Measurements from ENCODE around the gene ZBTB20.

ZBTB20 gene

DNA sequence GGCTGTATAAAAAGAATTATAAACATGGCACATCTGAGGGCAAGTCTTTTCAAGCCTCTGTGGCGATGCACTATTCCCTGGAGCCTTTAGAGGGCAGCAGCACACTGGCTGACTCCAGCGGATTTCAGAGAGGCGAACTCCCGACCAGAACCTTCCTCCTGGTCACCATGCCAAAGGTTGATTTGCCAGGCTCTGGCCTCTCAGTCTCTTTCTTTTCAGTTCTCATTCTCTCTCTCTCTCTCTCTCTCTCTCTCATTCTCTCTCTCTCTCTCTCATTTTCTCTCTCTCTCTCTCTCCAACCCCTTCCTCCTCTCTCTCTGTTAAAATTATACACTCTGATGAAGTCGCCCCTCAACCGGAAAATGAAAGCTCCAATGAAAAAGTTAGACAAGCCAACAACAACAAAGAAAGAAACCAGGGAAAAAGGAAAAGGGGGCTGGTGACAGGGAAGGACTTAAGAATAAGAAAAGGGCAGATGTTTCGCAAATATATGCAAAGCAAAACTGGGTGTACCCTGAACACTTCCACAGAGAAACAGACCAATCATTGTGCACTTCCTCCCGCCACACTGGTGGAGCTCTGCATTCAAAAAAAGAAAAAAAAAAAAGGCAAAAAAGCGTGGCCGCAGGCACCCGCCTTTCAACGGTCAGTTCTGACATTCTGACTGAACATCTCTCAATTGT, 763.1 kb downstream of the ZBTB20 start:
- peak; percentile 4 to 5 for DNase-seq

- peak in 1 of 2 experiments; percentile 3 for DNase-seq
Observed at GRCh38 chr3:114380233-114380651, 766.8 kb downstream of the ZBTB20 start.

DNA sequence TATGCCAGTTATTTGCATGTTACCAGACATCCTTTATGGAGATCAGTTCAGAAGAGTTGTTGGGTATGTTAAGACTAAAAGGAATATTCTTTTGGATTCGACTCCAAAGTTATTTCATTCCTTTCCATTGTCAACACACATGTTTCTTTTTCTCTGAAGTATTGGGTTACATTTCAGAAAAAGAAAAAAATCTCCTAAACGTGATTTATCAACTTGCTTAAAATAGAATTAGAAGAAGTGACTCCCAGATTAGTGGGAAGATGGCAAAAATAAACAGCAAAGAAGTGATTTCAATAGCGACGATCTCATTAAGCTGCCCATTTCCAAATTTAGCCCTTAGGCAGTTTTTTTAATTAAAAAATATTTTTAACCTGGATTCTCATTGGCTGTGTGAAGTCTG, 767.8 kb downstream of the ZBTB20 start:
- DNase-seq = no peak

DNA sequence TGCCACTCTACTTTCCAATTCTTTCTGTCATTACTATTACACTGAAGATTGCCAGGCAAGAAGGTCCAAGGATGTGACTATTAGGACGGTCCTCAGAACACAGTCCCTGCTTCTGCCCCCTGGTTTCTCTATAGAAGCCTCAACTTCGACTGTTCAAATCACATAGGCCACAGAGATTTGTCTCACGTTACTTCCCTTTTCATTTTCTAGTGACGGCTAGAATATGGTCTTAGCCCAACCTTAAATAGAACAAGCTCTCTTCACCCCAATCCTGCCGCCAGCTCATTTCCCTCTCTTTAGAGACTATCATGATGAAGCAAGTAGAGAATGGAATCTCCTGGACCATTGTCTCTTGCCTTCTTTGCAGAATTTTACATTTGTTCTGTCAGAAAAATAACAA, 768.3 kb downstream of the ZBTB20 start:
- DNase-seq = no peak

DNA sequence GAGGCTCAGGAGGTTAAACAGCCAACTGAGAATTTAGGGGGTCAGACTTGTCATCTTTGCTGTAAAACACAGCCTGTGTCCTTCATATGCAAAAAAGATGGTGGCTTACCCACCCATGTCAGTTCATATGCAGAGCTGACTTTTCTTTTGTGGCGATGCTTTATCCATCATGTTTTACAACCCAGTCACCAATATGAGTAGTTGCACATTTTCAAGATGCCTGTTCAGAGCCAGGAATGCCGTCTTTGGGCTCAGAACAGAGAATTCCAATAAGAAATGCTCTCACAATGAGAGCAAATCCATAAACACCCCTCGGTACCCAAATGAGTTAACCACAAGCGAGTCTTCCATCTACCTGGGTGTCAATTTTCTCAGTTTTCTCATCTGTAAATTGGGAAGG, 769.7 kb downstream of the ZBTB20 start:
- no peak for DNase-seq

GRCh38 chr3:114376516-114377185, 770.4 kb downstream of the ZBTB20 start:
- no peak for DNase-seq

GRCh38 chr3:114375608-114376421, 771.3 kb downstream of the ZBTB20 start:
- DNase-seq = no peak

DNA sequence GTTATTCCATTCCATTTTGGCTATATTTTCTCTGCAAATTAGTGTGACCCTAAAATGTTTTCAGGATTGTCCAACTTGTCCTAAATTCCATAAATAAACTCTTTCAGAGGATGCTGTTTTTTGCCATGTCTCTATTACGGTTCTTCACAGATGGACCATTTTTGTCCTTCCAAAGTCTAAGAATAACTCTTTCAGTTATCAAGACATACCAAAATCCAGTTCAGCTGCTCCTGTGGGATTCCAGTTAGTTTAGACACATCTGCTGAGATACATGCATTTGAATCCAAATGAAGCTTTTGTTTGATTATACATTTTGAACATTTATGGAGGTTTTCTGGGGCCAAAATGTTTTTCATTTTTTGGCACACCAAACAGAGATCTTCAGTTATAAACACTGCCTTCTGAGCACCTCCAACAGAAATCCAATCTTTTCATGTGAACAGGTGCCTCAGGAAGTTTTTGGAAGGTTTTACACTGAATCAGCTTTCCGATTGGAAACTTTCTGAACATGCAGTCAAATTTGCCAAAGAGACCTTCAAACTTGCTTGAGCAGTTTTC, 772.6 kb downstream of the ZBTB20 start:
- no peak for DNase-seq

DNA sequence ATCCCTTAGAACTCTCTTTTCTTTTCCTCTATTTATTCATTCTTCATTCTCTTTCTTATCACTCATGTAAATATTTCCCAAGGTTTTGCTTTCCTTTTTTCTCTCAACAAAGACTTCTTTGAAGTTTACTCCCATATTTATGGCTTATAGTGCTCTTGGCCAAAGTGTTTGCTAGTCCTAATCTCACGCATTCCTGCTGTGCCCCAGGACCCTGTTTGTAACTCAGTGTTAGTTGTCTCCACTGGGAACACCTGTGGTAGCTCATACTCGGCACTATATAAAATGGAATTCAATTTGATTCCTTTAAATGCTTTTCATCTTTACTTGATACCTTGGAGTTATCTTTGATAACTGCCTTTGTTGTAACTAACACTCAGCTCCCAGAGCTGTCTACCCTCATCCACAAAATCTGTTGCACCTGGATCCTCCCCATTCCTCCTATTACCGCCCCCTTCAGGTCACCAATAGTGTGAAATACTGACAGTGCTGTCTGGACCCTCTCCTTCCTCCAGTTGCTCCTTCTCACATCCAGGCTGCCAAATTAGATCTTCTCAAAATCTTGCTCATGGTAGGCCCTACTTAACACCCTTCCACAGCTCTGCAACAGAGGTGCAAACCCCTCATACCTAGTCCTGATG, 776.4 kb downstream of the ZBTB20 start:
- no peak for DNase-seq

DNA sequence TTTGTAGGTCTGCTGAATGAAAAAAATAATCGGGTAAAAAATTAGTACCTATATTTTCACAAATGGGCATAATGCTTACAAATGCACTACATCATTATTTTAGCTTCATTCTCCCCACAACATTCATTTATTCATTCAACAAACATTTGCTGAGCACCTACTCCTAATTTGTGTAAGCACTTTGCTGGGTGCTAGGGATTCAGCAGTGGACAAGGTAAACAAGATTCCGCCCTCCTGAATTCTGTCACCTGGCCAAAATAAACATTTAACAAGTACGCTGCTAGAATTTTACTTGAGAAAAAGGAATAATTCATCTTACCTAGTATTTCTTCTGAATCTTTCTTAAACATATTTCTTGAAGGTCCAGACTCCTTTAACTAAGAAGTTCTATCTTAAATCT, 781.2 kb downstream of the ZBTB20 start:
- no peak for DNase-seq

DNA sequence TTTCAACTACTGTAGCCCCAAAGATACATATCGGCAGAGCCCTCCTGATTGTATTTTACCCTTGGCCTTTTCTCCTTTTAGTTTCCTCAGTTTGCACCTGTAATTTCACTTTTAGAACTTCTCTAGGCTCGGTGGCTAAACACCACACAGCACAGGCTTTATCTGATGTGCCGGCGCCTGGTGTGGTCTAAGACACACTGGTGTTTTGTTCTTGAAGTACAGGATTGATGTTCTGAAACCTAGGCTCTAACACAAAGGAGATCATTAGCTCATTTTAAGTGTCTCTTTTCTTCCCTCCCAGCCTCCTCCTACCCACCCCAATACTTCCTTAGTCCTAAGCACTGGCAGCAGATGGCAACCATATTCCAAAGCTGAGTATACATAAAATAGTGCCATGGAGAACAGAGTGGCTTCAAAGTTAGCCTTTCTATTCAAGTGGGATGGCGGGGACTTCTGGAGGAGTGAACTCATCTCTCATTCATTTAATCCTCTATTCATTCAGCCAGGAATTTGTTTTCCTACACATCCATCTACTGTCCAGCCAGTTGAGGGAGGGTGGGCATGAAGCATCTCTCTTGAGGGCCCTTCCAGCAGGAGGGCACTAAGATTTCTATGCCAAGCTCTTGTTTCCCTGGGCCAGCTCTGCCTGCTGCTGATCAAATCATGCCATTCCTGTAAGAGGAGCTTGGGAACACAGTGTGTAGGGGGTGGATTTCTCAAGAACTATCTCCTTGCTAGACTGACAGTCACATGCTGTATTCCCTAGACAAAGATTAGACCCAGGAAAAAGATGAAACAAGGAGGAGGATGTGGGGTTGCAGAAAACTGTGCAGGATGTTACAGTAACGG, 782.1 kb downstream of the ZBTB20 start:
- DNase-seq = no peak

- no peak for DNase-seq
Observed at GRCh38 chr3:114363554-114364202, 783.4 kb downstream of the ZBTB20 start.

- DNase-seq = peak in 1 of 2 experiments; percentile 2
Observed at GRCh38 chr3:114362815-114363214, 784.3 kb downstream of the ZBTB20 start.

DNA sequence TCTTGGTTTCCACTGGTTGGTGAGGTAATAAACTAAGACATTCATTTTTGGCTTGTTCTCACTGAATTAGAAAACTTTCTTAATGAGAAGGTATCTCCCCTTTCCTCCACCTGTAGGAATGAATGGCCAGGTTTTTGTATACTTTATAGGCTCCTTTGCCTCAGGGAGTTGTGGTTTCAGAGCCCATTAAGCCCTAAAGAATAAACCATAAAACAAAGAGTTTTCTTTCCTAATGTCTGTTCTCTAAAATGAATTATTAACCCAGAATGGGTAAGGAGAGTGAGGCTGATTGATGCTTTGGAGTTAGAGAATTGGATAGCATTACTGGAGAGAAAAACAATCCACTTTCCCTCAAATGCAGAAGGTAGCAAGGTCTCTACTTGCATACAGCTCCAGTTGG, 785.7 kb downstream of the ZBTB20 start:
- no peak for DNase-seq

GRCh38 chr3:114356525-114356924, 790.6 kb downstream of the ZBTB20 start:
- DNase-seq = no peak

- DNase-seq = no peak
Observed at GRCh38 chr3:114356066-114356465, 791.0 kb downstream of the ZBTB20 start.

DNA sequence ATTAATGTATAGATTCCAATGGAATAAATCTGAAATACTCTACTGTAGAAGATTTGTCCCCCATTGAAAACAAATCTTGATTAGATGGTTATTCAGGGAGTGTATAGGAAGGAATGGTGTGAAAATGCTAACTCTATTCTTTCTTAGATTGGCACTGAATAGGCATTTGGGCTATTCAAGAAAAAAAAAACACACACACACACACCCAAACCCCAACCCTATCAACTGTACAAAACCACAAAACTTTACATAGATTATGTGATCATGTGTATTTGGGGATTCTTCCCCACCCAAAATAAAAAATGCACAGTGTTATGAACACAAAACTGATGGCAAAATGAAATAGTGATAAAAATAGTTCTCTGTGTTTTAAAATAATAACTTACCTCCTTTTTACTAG, 791.4 kb downstream of the ZBTB20 start:
- DNase-seq = no peak

- DNase-seq = no peak
Observed at GRCh38 chr3:114351822-114352145, 795.3 kb downstream of the ZBTB20 start.

GRCh38 chr3:114351123-114351821, 795.8 kb downstream of the ZBTB20 start:
- no peak for DNase-seq

DNA sequence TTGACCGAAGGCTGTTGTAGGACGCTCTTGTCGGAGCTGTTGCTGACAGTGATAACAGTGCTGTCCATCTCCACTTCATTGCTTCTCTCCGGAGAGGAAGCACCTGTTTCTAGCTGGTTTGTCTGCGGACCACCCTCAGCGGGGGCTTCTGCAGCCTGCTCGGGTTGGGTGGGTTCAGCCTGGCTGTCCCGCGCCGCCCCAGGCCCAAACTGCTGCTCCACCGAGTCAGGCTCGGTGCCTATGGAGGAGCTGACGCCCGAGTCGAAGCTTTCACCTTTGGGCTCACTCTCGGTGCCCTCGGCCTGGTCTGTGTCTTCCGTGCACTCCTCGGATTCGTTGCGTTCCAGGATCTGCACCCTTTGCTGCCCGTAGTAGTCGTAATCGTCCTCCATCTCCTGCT, 796.4 kb downstream of the ZBTB20 start:
- no peak for DNase-seq

DNA sequence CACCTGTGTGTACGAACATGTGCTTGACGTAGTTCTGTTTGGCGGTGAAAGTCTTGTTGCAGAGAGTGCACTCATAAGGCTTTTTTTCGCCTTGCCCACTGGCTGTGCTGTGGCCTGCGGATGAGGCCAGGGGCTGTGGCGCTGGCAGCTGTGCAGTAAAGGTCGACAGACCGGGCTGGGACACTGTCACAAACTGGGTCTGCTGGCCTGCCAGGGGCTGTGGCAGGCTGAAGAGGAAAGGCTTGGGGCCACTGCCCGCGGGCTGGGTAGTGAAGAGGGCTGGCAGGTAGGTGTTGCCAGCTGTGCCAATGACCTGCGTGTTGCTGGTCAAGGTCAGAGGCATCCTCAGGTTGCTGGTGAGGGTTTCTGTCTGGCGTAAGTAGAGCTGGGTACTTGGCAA, 796.8 kb downstream of the ZBTB20 start:
- no peak for DNase-seq

Data from NCI-H1930 (cell line).